GM19463 (cell line): ENCODE results near the gene MRGPRD.

Experiments used
- ATAC-seq: cut with Tn5 transposase; IDR thresholded peaks from one replicate; pipeline ENCODE4 v1.9.1; 2021; ENCODE audit warnings: mild to moderate bottlenecking, moderate library complexity; ENCODE audit not compliant: unreplicated experiment

The MRGPRD gene

DNA sequence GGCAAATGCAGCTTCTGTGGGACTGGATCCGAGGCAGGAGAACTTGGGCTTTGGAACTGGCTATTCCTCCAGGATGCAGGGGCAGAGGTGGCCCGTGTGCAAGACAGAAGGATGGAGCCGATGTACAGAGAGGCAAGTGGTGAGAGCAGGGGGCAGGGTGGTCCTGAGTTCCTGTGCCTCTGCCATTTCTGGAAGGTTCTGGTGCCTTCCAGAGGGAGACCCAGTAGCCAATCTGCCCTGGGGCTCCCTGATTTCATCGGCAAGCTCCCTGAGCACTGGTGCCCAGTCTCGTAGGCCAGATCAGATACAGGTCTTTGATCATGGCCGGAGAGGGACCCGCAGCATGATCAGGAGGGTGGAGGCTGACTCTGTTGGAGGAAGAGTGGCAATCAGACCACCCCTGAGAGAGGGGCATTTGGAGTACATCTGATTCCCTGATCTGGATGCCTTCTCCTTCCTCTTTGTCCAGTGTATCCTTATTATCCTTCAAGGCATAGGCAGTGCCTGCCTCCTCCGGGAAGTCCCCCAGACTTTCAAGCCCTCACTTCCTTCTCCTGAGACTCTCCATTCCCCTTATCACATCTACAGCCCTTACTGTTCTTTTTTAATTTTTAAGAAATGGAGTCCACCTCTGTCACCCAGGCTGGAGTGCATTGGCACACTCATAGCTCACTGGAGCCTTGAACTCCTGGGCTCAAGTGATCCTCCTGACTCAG lies 9.7 kb downstream of the MRGPRD start:
- no peak for ATAC-seq

DNA sequence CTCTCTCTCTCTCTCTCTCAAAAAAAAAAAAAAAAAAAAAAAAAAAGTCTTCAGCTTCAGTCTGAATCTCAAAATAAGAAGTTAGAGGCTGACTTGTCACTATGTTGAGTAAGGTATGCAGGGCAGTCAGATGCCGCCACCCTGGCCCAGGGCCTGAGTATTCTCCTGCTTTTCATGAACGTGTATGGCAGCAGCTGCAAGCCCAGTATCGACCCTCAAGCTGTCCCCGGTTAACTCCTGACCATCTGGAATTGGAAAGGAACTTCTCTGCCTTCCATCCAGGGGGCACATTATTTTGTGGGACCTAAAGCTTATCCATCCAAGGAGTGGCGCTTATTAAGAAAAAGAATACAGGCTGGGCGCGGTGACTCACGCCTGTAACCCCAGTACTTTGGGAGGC lies 11.4 kb downstream of the MRGPRD start:
- no peak for ATAC-seq

DNA sequence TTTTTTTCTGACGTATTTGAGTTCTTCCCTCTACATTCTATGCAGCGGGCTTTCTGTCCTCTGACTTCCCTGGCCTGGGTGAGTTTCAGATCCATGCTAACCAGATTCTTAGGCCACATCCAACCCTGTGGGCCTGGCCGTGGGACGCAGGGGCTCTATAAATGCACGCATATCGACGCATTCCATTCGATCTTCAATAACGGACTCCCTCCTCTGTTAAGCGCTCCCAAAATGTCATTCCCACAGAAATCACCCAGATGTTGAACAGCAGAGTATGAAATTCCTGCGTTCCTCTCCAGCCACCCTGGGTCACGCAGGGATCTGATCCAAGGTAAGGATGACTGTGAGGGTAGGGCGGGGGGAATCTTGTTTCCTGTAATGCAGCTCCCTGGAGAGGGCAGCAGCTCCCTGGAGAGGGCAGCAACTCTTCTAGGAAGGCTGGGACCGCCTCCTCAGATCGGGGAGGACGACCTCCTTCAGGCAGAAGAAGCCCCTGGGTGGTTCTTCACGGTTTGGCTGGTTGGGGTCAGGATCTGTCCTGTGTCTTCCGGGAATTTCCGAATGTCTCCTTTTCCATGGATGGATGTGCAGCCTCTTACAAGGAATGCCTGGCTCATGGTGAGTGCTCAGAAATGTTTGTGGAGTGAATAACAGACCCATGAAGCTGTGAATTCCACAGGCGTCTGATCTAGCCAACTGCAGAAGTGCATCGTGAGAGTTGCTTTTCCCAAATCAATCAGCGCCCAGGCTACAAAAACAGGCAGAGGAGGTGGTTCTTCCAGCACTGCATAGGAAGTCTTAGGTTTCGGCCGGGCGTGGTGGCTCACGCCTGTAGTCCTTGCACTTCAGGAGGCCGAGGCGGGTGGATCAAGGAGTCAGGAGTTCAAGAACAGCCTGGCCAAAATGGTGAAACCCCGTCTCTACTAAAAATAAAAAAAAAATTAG lies 12.2 kb downstream of the MRGPRD start:
- ATAC-seq, result no peak

DNA sequence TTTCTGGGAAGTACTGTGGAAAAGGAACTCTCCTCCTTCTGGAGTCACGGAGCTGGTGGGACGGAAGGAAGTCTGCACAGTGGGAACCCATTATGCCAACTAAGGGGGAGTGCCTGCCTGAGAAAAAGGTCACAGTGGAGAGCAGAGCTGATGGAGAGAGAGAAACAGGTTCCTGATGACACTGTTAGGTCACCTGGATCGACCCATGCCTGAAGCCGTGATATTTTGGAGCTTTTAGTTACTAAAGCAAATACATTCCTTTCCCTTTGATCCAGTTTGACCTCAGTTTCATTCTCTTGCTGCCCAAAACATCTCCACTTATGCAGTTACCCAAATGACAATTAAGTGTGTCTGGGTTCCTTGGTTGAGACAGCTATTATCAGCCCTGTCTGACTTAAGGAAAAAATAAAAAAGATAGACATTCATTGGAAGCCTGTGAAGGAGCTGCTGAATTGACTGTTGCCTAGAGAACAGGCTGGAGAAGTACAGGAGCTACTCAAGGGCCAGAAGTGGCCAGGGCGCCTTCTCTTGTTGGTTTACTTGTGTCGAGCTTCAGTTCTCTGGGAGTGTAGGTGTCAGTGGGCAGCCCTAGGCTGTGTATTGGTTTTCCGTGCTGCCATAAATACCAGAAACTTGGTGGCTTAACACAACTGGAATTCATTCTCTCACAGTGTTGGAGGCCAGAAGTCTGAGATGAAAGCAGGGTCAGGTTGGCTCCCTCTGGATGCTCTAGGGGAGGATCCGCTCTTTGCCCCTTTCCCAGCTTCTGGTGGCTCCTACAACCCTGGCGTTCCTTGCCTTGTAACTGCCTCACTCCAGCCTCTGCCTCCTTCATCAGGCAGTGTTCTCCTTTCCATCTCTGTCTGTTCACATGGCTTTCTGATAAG lies 13.6 kb downstream of the MRGPRD start:
- no peak for ATAC-seq

DNA sequence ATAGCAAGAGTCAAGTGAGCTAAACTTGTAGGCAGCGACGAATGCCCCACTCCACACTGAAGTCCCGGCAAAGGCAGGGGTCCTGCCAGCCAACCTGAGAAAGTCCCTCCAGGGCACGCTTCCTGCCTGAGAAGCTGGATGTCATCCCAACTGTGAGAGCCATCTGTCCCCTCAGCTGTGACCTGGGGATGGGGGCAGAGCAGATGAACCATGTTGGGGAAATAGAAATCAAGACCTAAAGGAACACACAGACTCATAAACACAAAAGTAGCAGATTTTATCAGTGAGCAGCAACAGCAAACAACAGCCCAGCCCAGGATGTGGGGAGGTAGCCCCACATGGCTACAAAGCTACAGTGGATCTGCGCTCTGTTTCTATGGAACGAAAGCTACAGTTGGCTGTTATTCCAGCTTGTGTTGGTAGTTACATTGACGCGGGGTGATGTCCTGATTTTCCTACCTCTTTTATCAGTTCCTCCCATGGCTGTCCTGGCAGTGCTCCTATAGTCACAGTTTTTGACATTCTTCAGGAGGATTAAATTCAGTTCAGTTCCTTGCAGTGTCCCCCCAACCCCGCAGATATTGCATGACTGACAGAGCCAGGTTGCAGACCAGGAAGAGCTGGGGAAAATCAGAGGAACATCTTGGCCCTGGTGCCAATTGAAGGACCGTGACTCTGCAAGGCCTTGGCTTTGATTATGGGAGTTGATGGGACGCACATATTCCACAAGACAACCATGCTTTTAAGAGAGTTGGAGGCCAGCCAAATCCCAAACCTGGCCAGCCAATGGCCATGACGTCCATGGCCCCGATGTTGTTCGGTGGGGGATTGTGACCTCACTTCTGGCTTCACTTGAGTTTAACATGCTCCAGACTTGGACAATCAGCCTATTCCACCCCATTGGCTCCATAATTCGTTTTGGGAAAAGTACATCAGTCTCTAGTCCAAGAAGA lies 14.6 kb downstream of the MRGPRD start:
- ATAC-seq, result no peak

DNA sequence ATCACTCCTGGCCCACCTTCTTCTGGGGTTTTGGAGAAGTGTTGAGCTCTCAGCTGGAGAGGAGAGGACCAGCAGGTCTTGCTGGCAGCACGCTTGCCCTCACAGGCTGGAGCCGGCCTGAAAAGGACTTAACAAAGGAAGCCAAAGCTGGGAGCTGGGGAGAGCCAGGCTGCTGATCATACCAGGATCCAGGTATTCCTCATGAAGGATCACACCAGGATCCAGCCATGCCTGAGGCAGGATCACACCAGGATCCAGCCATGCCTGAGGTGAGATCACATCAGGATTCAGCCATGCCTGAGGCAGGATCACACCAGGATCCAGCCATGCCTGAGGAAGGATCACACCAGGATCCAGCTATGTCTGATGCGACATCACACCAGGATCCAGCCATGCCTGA lies 17.0 kb downstream of the MRGPRD start:
- no peak for ATAC-seq

DNA sequence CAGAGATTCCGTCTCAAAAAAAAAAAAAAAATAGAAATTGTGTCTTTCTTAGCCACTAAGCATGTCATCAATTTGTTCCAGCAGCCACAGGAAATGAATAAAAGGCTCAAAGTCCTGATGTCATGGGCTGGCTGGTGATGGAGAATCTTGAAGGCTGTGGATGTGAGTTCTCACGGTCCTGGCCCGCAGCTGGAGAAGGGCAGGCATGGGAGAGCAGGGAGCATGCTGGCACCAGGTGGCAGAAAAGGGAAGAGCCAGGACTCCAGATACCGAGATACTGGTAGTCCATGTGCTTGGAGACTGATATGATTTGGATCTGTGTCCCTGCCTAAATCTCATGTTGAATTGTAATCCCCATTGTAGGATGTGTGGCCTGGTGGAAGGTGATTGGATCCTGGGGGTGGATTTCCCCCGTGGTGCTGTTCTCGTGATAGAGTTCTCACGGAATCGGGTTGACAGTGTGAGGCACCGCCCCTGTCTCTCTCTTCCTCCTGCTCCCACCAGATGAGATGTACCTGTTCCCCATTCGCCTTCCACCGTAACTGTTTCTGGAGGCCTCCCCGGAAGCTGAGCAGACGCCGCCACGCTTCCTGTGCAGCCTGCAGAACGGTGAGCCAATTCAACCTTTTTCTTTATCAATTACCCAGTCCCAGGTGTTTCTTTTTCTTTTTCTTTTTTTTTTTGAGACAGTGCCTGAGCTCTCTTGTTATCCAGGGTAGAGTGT lies 18.1 kb downstream of the MRGPRD start:
- no peak for ATAC-seq

DNA sequence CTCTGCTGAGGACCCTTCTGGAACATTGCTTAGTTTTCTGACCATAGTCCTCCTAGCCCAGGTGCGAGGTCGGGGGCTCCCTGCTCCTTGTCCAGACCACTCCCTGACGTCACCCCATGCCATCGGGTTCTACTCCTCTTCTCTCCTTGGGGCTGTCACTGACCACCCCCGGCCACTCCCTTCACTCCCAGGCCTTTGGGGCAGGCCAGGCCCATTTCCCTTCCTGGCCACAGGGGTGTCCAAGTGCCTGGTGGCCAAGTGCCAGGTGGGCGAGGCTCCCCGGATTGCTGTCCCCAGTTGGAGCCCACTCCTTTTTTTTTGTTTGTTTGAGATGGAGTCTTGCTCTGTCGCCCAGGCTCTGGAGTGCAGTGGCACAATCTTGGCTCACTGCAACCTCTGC lies 19.5 kb downstream of the MRGPRD start:
- no peak for ATAC-seq

DNA sequence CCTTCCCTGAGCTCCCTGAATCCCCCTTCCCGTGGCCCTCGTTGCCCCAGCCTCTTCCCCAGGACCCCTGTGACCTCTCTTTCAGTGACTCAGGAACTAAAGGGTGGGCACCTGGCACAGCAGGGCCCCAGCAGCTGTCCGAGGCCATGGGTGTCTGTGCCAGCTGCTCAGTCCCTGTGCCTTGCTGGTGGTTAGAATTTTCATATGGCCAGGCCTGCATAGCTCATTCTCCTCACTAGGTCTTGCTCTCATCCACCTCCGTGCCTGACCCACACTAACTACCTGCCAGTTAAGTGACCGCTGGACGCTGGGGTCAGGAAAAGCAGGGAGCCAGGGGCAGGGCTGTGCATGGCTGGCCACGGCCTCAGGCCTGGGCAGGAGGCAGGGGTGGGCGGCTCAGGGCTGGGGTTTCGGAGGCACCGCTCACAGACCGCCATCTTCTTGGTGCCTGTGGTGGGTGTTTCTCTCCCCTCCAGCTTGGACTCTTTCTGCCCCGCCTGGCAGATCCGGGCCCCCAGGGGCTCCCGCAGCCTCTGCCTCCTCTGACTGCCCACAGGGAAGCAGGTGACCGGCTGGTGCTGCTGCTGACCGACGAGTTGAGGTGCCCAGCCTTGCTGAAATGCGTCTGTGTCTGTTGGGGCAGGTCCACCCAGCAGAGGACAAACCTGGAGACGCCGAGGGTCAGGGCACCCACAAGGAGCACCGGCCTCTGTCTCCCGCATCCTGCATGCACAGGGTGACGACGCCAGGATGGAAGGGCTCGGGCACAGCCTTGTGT lies 20.3 kb downstream of the MRGPRD start:
- no peak for ATAC-seq

DNA sequence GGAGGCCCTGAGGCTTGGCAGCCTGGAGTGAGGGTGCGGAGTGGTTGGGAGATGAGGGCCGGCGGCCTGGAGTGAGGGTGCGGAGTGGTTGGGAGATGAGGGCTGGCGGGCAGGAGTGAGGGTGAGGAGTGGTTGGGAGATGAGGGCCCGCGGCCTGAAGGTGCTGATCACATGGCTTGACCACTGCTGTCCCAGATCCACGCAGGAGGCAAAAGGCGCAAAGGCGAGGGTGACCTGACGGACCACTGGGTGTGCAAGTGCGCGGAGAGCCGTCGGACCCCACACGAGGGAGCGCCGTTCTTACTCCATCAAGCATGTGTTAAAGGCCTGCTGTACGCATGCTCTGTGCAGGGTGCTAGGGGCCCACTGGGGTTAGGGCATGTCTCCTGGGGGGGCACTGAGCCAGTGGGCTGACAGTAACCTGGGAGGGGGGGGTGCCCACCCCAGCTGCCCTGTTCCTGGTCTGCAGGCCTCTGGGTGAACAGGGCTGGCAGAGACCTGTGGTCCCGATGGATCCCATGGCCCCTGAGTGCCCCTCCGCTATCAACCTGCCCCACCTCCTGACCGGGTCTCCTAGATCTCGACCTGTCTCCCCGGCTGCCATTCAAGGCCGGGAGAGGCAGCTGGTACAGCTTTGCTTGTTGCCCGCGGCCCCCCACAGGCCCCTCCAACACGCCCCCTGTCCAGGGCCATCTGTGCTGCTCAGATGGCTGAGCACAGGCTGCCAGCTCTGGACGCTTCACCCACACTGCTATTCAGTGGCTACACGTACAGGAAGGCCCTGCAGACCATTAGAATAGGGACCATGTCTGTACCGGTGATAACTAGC lies 21.1 kb downstream of the MRGPRD start:
- no peak for ATAC-seq

DNA sequence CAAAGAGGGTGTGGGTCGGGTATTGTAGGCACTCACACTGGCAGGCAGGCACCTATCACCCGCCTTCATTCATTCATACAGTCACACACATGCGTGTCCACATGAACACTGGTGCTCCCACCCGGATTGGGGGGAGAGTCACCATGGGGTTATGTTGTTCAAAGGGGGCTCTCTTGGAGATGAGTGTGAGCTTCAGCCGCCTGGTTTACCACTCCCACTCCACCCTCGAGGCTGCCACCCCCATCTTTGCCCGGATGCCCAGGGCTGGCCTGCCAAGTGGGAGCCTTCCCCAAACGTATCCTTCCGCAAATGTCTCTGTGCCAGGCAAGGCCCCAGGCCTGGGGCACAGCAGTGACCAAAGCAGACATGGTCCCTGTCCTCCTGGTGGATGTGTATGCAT lies 22.6 kb downstream of the MRGPRD start:
- no peak for ATAC-seq

DNA sequence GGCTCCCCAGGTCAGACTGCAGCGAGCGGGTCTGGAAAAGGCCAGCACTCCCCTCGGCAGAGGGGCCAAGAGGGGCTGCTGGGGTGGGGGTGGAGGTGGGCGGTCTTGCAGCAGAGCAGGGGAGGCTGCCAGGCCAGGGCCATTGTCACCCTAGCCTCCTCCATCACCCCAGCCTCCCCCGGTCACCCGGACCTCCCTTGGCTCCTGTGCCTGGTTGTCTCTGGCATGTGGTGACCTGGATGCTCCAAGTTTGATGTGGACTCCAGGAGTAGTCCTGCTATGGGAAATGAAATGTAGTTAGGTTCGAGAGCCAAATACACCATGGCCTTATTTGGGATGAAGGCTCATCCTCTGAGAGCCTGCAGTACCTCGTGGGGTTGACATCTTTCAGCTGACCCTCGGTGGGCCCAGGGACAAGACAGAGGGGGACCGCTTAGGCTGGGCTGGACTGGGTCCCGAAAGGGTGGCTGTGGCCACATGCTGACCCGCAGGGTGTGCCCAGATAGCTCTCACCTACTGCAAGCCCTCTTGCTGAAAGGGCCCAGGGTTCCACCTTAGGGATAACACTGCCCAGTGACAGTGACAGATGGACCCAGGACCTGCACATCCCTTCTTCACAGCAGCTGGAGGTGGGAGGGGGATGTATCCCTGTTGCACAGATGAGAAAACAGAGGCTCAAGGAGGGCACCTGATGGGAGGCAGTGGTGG lies 24.1 kb downstream of the MRGPRD start:
- no peak for ATAC-seq

DNA sequence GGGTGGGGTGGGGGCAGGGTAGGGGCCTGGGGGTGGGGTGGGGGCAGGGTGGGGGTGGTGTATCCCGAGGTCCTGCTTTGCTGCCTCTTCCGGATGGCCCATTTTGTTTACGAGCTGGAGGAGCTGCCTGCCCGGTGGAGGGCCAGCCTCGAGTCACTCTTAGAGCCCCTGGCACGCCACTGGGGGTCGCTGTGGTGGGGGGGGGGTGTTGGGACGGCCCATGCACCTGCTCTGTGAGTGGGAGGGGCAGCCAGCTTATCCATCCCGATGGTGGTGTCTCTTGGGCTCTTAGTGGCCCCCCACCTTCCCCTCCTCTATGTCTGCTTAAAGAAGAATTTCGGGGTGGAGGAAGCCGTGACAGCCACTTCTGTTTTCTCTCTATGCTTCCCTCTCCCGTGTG lies 24.6 kb downstream of the MRGPRD start:
- ATAC-seq, result no peak

DNA sequence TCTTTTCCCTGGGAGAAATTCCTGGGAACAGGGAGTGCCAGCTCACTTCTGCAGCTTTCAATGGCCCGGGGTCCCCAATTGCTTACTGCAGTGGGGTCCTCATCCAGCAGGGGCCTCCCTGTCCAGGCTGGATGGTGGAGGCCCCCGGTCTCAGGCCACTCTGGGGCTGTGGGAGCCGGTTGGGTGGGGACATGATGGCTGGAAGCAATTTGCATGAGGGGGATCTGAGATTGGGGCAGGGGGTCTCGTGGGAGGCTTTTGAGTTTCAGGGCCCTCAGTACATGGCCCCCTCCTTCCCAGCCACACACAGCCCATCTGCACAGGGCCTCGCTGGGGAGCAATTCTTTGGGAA lies 25.2 kb downstream of the MRGPRD start:
- no peak for ATAC-seq

DNA sequence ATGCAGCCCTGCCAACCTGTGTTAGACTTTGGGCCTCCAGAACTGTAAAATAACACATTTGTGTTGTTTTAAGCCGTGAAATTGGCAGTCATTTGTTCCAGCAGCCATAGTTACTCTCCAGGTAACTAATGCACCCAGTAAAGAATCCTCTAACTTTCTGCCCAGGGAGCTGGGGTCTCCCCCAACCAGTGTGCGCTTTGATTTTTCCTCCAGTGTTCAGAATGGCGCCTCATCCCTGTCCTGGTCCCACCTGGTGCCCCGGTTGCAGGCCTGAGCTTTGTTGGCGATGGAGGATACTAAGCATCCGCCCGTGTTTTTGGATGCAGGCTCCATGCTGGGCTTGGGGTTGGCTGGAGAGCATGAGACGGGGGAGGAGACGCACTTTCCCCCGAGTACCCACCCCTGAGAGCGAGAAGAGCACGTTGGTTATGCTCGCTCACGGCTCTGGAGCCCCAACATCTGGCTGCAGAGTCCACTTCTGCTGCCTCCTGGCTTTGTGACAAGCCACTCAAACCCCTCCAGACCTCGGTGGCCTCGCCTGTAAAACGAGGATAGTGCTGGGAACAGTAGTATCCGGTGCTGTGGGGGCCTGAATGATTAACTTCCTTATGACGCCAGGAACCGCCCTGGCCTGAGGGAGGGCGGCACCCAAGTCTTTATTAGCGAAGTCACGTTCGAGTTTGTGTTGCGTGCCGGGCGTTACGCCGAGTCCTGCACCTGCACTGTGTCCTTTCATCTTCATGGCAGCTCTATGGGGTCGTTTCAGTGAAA lies 25.8 kb downstream of the MRGPRD start:
- ATAC-seq, result no peak

DNA sequence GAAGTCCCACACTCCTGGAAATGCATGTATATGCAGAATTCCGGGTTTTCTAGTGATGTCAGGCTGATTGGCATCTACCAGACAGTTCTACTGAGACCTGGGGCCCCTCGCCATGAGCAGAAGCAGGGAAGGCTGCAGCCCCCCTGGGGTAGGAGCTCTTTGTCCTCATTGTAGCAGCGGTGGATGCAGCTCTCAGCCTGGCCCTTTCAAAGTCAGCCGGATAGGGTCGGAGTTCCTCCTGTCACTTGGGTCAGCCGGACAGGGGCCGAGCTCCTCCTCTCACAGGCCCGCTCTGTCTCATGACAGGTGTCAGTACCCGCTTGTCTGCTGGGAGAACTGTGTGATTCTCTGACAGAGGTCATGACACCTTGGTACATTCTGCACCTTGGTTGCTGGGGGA lies 30.0 kb downstream of the MRGPRD start:
- ATAC-seq, result no peak

DNA sequence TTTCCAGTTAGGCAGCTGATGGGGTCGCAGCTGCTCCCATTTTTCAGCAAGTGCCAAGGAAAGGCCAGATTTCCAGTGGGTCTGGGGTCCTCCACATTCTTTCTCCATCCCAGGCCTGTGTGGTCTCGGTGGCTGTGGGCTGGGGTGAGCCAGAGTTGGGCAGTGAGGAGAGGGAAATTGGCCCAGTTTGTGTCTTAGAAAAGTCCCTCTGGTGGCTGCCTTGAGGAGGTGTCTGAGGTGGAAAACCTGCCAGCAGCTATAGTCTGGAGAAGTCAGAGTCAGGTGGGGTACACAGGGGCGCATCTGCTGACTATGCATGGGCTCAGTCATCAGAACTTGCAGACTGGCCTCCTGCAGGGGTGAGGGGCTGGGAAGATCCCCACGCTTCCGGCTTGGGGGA lies 30.5 kb downstream of the MRGPRD start:
- ATAC-seq, result no peak
